ENCODE measurements around the gene MIPOL1. TPM values are rescaled to one million over a fixed set of nuclear protein-coding genes. Genes with fewer than 3 reads are reported as not detected.
"Not testable (repeated sequence)": the region's sequence is repeated elsewhere in the genome, so short reads cannot be mapped to it uniquely, and the experiment has no call there.

The MIPOL1 gene
- total RNA-seq, 2 donors from 2014 or later, result 16.7 to 19.6 TPM

DNA sequence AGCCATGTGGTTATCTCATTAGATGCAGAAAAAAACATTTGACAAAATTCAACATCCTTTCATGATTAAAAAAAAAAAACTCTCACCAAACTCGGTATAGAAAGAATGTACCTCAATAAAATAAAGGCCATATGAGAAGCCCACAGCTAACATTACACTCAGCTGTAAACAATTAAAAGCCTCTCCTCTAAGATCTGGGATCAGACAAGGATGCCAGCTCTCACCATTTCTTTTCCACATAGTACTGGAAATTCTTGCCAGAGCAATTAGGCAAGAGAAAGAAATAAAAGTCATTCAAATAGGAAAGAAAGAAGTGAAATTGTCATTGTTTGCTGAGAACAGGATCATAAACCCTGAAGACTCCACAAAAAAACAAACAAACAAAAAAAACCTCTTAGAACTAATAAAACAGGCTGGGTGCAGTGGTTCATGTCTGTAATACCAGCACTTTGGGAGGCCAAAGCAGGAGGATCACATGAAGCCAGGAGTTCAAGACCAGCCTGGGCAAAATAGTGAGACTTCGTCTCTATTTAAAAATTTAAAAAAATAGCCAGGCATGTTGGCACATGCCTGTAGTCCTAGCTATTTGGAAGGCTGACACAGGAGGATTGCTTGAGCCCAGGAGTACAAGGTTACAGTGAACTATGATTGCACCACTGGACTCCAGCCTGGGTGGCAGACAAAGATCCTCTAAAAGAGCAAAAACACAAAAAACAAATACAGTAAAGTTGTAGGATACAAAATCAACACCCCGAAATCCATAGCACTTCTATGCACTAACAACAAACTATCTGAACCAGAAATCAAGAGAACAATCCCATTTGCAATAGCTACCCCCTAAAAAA, 282.9 kb downstream of the MIPOL1 start:
- intact Hi-C loops (cut with DNase I), result no loop called here
- no peak for DNase-seq (ENCODE audit: low spot score)

DNA sequence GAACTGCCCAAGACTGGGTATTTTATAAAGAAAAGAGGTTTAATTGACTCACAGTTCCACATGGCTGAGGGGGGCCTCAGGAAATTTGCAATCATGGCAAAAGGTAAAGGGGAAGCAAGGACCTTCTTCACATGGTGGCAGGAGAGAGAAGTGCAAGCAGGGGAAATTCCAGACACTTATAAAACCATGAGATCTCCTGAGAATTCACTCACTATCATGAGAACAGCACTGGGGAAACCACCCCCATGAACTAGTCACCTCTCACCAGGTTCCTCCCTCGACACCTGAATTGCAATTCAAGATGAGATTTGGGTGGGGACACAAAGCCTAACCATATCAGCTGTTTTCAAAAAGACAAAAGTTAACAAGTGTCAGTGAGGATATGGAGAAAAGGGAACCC, 284.7 kb downstream of the MIPOL1 start:
- intact Hi-C loops (cut with DNase I), result no loop called here
- no peak for DNase-seq (ENCODE audit: low spot score)

DNA sequence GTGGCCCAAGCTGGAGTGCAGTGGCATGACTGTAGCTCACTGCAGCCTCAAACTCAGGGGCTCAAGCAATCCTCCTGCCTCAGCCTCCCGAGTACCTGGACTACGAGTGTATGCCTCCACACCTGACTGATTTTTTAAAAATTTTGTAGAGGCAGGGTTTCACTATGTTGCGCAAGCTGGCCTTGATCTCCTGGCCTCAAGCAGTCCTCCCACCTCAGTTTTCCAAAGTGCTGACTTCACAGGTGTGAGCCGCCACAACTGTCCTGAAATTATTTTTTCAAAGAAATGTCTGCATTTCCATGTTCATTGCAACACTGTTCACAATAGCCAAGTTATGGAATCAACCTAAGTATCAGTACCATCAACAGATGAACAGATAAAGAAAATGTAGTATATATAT, 285.9 kb downstream of the MIPOL1 start:
- DNase-seq (ENCODE audit: low spot score), result no peak
- intact Hi-C loops (cut with DNase I), result no loop called here

- intact Hi-C loops (cut with DNase I), result no loop called here
- no peak for DNase-seq (ENCODE audit: low spot score)
These were observed 292.9 kb downstream of the MIPOL1 start for GRCh38 chr14:37490607-37491006.

GRCh38 chr14:37491076-37491475, 293.3 kb downstream of the MIPOL1 start:
- intact Hi-C loops (cut with DNase I), result no loop called here
- DNase-seq (ENCODE audit: low spot score), result no peak

GRCh38 chr14:37493606-37494005, 295.9 kb downstream of the MIPOL1 start:
- intact Hi-C loops (cut with DNase I), result no loop called here
- no peak for DNase-seq (ENCODE audit: low spot score)

- DNase-seq (ENCODE audit: low spot score), result no peak
- intact Hi-C loops (cut with DNase I), result no loop called here
These were observed 299.7 kb downstream of the MIPOL1 start for GRCh38 chr14:37497422-37497821.

- DNase-seq (ENCODE audit: low spot score), result no peak
- intact Hi-C loops (cut with DNase I), result no loop called here
These were observed 304.1 kb downstream of the MIPOL1 start for GRCh38 chr14:37501877-37502276.

DNA sequence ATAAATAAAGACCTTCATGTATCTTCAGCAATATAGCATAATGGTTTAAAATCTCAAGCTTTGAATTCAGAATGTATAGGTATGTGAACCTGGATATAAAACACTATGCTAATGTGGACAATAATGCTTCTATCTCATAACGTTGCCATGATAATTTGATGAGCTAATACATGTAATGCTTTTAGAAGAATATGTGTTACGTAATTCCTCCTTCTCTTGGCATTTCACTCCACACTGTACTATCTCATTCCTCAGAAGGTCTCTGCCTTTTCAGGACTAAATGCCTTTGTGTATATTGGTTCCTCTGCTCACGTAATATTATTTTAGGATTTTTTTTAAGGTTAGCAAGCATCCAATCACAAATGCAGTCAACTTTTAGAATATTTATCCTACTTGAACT, 310.8 kb downstream of the MIPOL1 start:
- no peak for DNase-seq (ENCODE audit: low spot score)
- intact Hi-C loops (cut with DNase I), result no loop called here

GRCh38 chr14:37512173-37512572, 314.4 kb downstream of the MIPOL1 start:
- intact Hi-C loops (cut with DNase I), result loop anchor here in 1 of 2 donors (10.0 kb wide), 1 partner anchor 1717 kb away; no protein-coding TSS in a partner anchor
- DNase-seq (ENCODE audit: low spot score), result no peak

GRCh38 chr14:37515771-37516170, 318.0 kb downstream of the MIPOL1 start:
- intact Hi-C loops (cut with DNase I), result loop anchor here in 1 of 2 donors (10.0 kb wide), 1 partner anchor 1721 kb away; no protein-coding TSS in a partner anchor
- DNase-seq (ENCODE audit: low spot score), result no peak

DNA sequence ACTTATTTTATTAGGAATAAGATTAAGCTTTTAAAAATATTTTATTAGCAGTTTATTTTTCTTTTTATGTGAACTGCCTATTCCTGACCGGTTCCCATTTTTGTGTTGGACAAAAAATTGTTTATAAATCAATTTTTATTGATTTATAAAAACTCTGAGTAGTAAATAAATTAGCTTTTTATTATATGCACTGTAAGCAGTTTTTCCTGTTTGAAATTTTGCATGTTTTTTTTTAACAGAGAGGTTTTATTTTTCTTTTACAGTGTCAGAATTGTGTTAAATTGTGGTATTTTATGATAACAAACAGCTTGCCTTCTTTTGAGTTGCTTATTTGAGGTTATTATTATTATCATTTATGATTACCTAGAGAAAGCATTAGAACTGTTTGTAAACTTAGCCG, 329.3 kb downstream of the MIPOL1 start:
- intact Hi-C loops (cut with DNase I), result no loop called here
- DNase-seq (ENCODE audit: low spot score), result no peak

DNA sequence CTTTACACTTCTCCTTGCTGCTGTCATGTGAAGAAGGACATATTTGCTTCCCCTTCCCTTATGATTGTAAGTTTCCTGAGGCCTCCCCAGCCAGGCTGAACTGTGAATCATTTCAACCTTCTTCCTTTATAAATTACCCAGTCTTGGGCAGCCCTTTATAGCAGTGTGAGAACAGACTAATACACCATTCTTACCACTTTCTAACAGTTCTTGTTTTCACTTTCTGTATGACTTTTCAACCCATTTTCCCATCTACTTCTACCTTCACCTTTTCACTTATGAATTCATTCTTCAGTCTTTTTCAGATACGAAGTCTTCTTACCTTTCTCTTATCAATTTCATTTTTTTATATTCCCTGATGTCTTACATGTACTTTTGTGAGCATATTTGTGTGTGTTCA, 342.3 kb downstream of the MIPOL1 start:
- intact Hi-C loops (cut with DNase I), result no loop called here
- DNase-seq (ENCODE audit: low spot score), result no peak

DNA sequence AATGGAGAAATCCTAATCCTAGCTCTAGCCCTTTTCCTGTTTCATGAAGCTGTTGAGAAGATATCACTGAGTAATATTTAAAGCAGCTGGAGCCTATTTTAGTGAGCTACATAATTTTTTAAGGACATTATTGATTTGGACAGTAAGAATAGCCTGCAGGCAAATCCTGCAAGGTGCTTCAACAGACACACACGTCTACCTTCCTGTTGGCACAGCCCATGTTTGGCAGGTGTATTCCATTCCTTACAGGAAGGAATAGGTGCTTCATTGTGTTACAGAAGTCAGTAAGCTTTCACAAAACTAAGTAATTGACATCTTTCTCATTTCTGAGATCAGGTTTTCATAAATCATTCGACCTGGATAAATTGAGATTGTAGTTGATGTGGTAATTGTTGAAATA, 346.7 kb downstream of the MIPOL1 start:
- intact Hi-C loops (cut with DNase I), result no loop called here
- DNase-seq (ENCODE audit: low spot score), result no peak

GRCh38 chr14:37545174-37545573, 347.4 kb downstream of the MIPOL1 start:
- intact Hi-C loops (cut with DNase I), result no loop called here
- DNase-seq (ENCODE audit: low spot score), result no peak

GRCh38 chr14:37546621-37547447, 349.1 kb downstream of the MIPOL1 start:
- DNase-seq (ENCODE audit: low spot score), result no peak
- intact Hi-C loops (cut with DNase I), result no loop called here

GRCh38 chr14:37550511-37550910, 352.8 kb downstream of the MIPOL1 start:
- intact Hi-C loops (cut with DNase I), result no loop called here
- DNase-seq (ENCODE audit: low spot score), result no peak

- no peak for DNase-seq (ENCODE audit: low spot score)
- intact Hi-C loops (cut with DNase I), result no loop called here
These were observed 353.4 kb downstream of the MIPOL1 start for GRCh38 chr14:37551119-37551518.

GRCh38 chr14:37553935-37554550, 356.3 kb downstream of the MIPOL1 start:
- intact Hi-C loops (cut with DNase I), result no loop called here
- no peak for DNase-seq (ENCODE audit: low spot score)

GRCh38 chr14:37555596-37555995, 357.9 kb downstream of the MIPOL1 start:
- intact Hi-C loops (cut with DNase I), result not testable (repeated sequence)

More at GRCh38 chr14:37555596-37555995, 357.9 kb downstream of the MIPOL1 start:
- not testable (repeated sequence) for DNase-seq (ENCODE audit: low spot score)
